Lower leg skin (tissue), 3 donors: ENCODE results near the gene IL25.

Experiments used
- POLR2A ChIP-seq, 2 donors: fragments of 450-650 bp; IDR thresholded peaks; one replicate each; pipeline ENCODE4 v1.6.1; 2016 to 2017; ENCODE audit warnings: antibody characterized with exemption in 2 of 2, mild to moderate bottlenecking in 1 of 2, moderate library complexity in 1 of 2
- TF ChIP-seq, protein P1 (sequence below), 3 donors: fragments of 450-650 bp; IDR thresholded peaks; one replicate each; pipeline ENCODE4 v1.5.1; 2016; ENCODE audit warnings: antibody characterized with exemption in 3 of 3, mild to moderate bottlenecking in 3 of 3, moderate library complexity in 2 of 3

DNA sequence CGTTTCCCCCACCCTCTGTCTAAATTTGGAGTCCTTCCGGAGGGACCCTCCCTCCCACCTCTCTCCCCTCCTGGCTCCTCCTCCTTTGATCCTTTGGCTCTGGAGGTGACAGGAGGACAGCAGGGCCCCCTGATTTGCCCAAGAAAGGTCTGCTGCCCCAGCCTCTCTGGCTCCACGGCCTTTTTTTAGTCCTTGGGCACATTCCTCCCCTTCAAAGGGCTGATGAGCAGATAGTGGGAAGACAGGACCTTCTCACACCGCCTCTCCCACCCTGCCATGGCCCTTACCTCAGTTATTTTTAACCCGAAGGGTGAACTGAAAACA lies 35.7 kb downstream of the IL25 start:
- TF ChIP-seq POLR2A (IDR thresholded peaks at IDR 0.05) = no peak
- TF ChIP-seq, protein P1, sequence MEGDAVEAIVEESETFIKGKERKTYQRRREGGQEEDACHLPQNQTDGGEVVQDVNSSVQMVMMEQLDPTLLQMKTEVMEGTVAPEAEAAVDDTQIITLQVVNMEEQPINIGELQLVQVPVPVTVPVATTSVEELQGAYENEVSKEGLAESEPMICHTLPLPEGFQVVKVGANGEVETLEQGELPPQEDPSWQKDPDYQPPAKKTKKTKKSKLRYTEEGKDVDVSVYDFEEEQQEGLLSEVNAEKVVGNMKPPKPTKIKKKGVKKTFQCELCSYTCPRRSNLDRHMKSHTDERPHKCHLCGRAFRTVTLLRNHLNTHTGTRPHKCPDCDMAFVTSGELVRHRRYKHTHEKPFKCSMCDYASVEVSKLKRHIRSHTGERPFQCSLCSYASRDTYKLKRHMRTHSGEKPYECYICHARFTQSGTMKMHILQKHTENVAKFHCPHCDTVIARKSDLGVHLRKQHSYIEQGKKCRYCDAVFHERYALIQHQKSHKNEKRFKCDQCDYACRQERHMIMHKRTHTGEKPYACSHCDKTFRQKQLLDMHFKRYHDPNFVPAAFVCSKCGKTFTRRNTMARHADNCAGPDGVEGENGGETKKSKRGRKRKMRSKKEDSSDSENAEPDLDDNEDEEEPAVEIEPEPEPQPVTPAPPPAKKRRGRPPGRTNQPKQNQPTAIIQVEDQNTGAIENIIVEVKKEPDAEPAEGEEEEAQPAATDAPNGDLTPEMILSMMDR (IDR thresholded peaks at IDR 0.05) = no peak
